SHP77 treated with DMSO at 0.1 percent for 48 hours (cell line): Measurements from ENCODE around the gene MTFMT.
"Not testable (repeated sequence)": the region's sequence is repeated elsewhere in the genome, so short reads cannot be mapped to it uniquely, and the experiment has no call there.

Source experiments
- DNase-seq: peaks from one replicate; lab custom pipeline; 2025; lab: John Stamatoyannopoulos, UW

Gene MTFMT

DNA sequence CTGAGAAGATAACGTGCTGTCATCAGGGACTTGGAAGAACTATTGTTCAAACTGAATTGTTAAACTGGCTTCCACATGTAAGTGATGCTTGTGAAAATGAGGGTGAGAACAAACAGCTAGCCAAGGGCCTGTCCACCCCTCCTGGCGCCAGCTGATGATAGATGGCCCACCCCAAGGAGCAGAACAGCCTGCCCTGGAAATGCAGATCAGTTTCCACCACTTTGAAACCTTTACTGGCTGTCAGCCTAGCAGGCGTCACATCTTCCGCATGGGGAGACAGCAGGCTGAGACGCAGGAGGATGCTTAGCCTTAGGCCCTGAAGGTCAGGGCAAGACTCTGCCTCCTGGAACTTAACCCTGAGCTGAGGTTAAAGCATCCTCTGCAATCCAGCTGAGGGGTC lies 9.4 kb upstream of the MTFMT start:
- no peak for DNase-seq

- DNase-seq, result no peak
Measured at GRCh38 chr15:65038428-65038827, 9.0 kb upstream of the MTFMT start.

DNA sequence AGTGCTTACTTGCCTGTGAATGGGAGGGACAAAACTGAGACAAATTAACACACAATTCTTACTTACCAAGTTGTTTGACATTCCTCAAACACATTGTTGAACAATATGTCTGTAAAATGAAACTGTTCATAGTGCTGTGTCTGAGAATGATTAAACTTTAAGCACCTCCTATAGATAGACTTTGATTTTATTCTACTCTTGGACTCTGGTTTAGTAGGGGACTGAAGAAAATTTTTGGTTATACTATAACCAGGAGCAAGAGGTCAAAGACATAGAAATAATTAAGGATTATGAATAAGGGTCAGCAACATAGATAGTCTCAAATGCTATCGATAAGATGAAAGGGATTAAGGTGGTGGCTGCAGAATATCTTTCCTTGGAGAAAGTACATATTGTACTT lies 7.9 kb upstream of the MTFMT start:
- no peak for DNase-seq

- no peak for DNase-seq
Measured at GRCh38 chr15:65034719-65035118, 5.3 kb upstream of the MTFMT start.

- DNase-seq, result peak; percentile 51
Measured at GRCh38 chr15:65033659-65034269, 4.3 kb upstream of the MTFMT start.

- peak; percentile 89 for DNase-seq
Measured at GRCh38 chr15:65032801-65033537, 3.5 kb upstream of the MTFMT start.

GRCh38 chr15:65029736-65030208 lies 333 bp upstream of the MTFMT start:
- DNase-seq, result no peak

- DNase-seq, result no peak
Measured at GRCh38 chr15:65028338-65028737, 1.1 kb downstream of the MTFMT start.

- DNase-seq, result no peak
Measured at GRCh38 chr15:65027593-65027992, 1.8 kb downstream of the MTFMT start.

GRCh38 chr15:65026756-65027155 lies 2.7 kb downstream of the MTFMT start:
- DNase-seq, result no peak

- DNase-seq, result no peak
Measured at GRCh38 chr15:65021488-65021887, 8.0 kb downstream of the MTFMT start.

- DNase-seq, result no peak
Measured at GRCh38 chr15:65020419-65020818, 9.0 kb downstream of the MTFMT start.

DNA sequence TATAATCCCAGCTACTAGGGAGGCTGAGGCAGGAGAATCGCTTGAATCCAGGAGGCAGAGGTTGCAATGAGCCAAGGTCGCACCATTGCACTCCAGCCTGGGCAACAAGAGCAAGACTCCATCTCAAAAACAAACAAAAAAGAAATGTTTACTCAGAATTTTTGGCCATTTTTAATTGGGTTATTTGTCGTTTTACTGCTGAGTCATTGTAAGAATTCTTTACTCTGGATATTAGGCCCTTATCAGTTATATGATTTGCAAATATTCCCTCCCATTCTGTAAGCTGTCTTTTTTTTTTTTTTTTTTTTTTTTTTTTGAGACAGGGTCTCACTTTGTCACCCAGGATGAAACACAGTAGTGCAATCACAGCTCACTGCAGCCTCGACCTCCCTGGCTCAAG lies 18.2 kb downstream of the MTFMT start:
- not testable (repeated sequence) for DNase-seq

- DNase-seq, result no peak
Measured at GRCh38 chr15:65008983-65009382, 20.5 kb downstream of the MTFMT start.

GRCh38 chr15:65006876-65007275 lies 22.6 kb downstream of the MTFMT start:
- no peak for DNase-seq

GRCh38 chr15:65004993-65005392 lies 24.4 kb downstream of the MTFMT start:
- no peak for DNase-seq

DNA sequence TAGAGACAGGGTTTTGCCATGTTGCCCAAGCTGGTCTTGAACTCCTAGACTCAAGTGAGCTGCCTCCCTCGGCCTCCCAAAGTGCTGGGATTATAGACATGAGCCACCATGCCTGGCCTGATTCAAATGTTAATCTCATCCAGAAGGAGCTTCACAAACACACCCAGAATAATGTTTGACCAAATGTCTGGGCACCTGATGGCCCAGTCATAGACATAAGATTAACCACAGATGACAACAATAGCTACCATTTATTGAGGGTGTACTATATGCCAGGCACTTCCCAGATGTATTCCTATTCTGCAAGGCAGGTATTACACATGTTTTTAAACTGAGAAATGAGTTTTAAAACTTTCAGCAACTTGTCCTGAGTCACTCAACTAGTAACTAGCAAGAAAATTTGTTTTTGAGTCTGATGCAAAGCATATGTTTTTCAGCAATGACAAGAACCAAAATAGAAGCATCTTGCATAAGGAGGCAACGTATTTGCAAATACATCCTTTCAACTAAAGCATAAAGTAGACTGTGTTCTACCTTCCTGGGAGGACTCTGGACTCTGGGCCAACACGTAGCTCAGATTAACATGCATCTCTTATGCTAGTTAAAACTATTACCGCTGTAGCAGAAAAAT lies 31.6 kb downstream of the MTFMT start:
- DNase-seq, result no peak

DNA sequence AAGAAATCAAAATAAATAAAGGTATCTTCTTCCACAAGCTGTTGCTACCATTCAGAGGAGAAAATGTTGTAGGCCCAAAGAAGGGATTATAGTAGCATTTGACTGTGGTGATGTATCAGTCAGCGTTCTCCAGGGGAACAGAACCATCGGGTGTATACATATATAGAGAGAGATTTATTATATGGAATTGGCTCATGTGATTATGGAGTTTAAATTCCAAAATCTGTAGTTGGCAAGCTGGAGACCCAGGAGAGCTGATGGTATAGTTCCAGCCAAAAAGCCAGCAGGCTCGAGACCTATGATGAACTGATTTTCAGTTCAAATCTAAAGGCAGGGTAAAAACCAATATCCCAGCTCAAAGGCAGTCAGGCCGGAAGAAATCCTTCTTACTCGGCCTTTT lies 32.4 kb downstream of the MTFMT start:
- no peak for DNase-seq

DNA sequence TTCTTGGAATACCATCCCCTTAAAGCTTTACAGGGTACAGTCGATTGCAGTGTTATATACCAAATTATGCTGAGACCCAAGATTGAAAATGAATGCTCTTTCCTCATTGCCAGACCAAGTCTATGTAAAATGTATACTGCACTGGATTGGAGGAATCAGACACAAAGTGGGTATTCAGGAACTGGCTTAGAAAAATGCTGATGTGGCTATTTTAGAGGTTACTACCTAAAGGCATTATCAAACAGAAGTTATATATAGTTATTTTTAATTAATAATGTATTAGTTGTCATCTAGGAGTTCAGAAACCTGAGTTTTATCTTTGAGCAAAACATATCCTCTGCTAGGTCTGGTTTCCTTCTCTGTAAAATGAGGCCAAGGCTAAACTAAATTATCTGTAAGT lies 36.1 kb downstream of the MTFMT start:
- DNase-seq, result no peak

DNA sequence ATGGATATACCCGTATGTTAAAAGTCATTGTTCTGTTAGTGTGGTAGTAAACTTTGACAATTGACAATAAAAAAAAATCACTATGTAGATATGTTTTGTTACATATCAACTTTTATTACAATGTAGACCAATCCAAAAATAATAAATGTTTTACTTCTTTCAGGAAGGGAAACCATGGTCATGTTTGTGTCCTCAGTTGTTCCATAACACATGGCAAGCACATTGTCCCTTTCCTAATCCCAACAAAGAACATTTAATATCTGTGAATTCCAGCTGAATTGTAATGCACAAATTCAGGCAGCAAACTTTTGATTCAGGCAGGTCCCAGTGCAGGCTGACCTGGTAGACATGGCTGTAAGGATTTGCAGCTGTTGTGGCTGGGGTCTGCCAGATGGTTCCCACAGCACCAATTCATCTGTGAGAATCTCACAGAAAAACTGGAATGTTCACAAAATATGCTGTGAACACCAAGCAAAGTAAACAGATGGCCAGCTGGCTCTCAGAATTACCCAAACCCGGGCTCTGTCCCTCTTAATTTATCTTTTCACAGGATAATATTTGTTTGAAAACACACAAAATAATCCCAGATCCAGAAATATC lies 37.8 kb downstream of the MTFMT start:
- DNase-seq, result no peak

GRCh38 chr15:64990168-64990470 lies 39.3 kb downstream of the MTFMT start:
- DNase-seq, result peak; percentile 72

DNA sequence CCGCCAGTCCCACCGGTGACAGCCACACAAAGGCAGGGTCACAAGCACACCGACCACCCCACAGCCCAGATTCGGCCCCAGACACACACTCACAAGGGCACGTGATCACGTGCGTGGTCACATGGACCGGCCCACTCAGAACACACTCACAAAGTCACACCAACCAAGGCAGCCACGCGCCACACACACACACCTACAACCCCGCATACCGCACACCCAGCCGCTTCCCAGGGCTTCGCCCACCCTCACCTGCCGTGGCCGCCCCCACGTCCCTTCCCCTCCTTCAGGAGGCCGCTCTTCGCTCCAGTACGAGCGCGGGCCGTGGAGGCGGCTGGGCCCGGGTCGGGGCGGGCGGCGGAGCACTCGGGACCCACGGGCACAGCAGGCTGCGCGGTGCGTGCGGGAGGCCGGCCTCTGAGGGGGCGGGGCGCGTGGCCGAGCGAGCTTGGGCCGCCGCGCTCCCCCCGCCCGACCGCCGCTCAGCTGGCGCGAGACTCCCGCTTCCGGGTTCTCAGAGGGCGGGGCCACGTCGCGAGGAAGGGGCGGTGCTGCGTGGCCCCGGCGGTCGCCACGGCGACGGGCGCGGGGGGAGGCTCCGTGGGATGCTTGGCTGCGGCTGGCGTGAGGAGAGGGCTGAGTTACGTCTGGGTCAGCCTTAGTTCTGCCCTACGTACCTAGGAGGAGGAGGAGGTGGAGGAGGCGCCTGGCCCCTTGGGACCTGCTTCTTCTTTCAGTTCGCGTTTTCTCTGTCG lies 39.8 kb downstream of the MTFMT start, which contains the start of gene SPG21:
TSS of gene SPG21 (minus strand) at position 499 of the 752 bp plus-strand sequence. CDS start 6,345 bp downstream, outside the sequence.
- DNase-seq, result peak; percentile 72
